HepG2 (cell line): Measurements from ENCODE around the gene WDR48. TPM values are rescaled to one million over a fixed set of nuclear protein-coding genes. Genes with fewer than 3 reads are reported as not detected.
A peak's percentile ranks its signal among the peaks of the same experiment; 100 is the strongest.

ENCODE experiments used
- HDAC6 ChIP-seq: fragments of 200-600 bp; sonication (generic); IDR thresholded peaks from 2 replicates; pipeline ENCODE4 v1.7.0; 2017; ENCODE audit warnings: mild to moderate bottlenecking, antibody characterized with exemption, low read length, low read depth
- HHEX ChIP-seq: IDR thresholded peaks from 2 replicates; pipeline ENCODE4 v1.6.1; 2016; ENCODE audit warnings: control low read depth
- HNRNPUL1 ChIP-seq: fragments of 200-400 bp; formaldehyde crosslinking; IDR thresholded peaks from 2 replicates; pipeline ENCODE4 v1.6.1; 2017; ENCODE audit warnings: low read depth, mild to moderate bottlenecking, low read length, moderate library complexity
- HOXA9 ChIP-seq: sonication (generic); formaldehyde crosslinking; IDR thresholded peaks from 2 replicates; pipeline ENCODE4 v1.8.1; 2022; ENCODE audit warnings: missing genetic modification reagents, mild to moderate bottlenecking, moderate library complexity, borderline replicate concordance
- IKZF4 ChIP-seq: sonication (generic); formaldehyde crosslinking; IDR thresholded peaks from 2 replicates; pipeline ENCODE4 v1.5.1; 2020; ENCODE audit warnings: borderline replicate concordance, mild to moderate bottlenecking, low read depth, missing genetic modification reagents; ENCODE audit errors: not compliant biosample characterization
- MIER2 ChIP-seq: IDR thresholded peaks from 2 replicates; pipeline ENCODE4 v1.6.1; 2016; ENCODE audit warnings: missing biosample characterization, missing genetic modification reagents
- MTF1 ChIP-seq: sonication (generic); formaldehyde crosslinking; IDR thresholded peaks from 2 replicates; pipeline ENCODE4 v1.5.0; 2020; ENCODE audit warnings: missing genetic modification reagents
- NR2F6 ChIP-seq, 2 experiments: IDR thresholded peaks; 2 replicates each; pipeline ENCODE4 v1.6.1; 2016; ENCODE audit warnings: antibody characterized with exemption in 1 of 2, mild to moderate bottlenecking in 1 of 2
- RFXANK ChIP-seq: IDR thresholded peaks from 2 replicates; pipeline ENCODE4 v1.6.1; 2016
- SOX5 ChIP-seq: IDR thresholded peaks from 2 replicates; pipeline ENCODE4 v1.6.1; 2016; ENCODE audit warnings: borderline replicate concordance
- ZBTB7A ChIP-seq: sonication (generic); formaldehyde crosslinking; IDR thresholded peaks from 2 replicates; pipeline ENCODE4 v1.8.0; 2022; ENCODE audit warnings: mild to moderate bottlenecking, missing genetic modification reagents
- ZNF75D ChIP-seq: sonication (generic); formaldehyde crosslinking; IDR thresholded peaks from 2 replicates; pipeline ENCODE4 v1.8.1; 2023; ENCODE audit warnings: missing genetic modification reagents, mild to moderate bottlenecking, borderline replicate concordance
- ZSCAN29 ChIP-seq: sonication (generic); formaldehyde crosslinking; conservative IDR thresholded peaks from 2 replicates; pipeline ENCODE4 v1.4.0; 2020; ENCODE audit warnings: mild to moderate bottlenecking, missing genetic modification reagents
- polyA plus RNA-seq, 8 experiments: library from polyadenylated mRNA; depleted of rRNA in 3 of 8; stranded (reverse) in 7 of 8; unstranded in 1 of 8; fragments of >200 nt; fragmentation: Illumina TruSeq in 4 of 8; extraction: Trizol in 4 of 8; gene quantifications; 2 replicates each; pipeline versions ENCODE4 v1.2.1 to v1.2.3, GENCODE V29; 2011 to 2016; ENCODE audit warnings: low read depth in 4 of 8, missing spikeins in 1 of 8, mixed read lengths in 1 of 8; ENCODE audit not compliant: insufficient read depth in 1 of 8
- total RNA-seq, 5 experiments: library from RNA; depleted of rRNA; stranded (reverse); fragments of >200 nt; fragmentation: Illumina TruSeq; extraction: Trizol; gene quantifications; 2 replicates each; pipeline ENCODE4 v1.2.3, GENCODE V29; 2016; ENCODE audit warnings: low read depth in 1 of 5
- TF ChIP-seq, protein P1 (sequence below): sonication (generic); formaldehyde crosslinking; IDR thresholded peaks from 2 replicates; pipeline ENCODE4 v1.4.0; 2020; ENCODE audit warnings: mild to moderate bottlenecking, missing genetic modification reagents, borderline replicate concordance
- TF ChIP-seq, protein P2 (sequence below): IDR thresholded peaks from 2 replicates; pipeline ENCODE4 v1.6.1; 2016; ENCODE audit warnings: low read depth, borderline replicate concordance
- TF ChIP-seq, protein P3 (sequence below): sonication (generic); formaldehyde crosslinking; IDR thresholded peaks from 2 replicates; pipeline ENCODE4 v1.5.0; 2020; ENCODE audit warnings: missing genetic modification reagents
- TF ChIP-seq, protein P4 (sequence below): sonication (generic); formaldehyde crosslinking; IDR thresholded peaks from 2 replicates; pipeline ENCODE4 v1.4.0; 2020; ENCODE audit warnings: missing genetic modification reagents
- TF ChIP-seq, protein P5 (sequence below): sonication (generic); formaldehyde crosslinking; IDR thresholded peaks from 2 replicates; pipeline ENCODE4 v1.8.0; 2023; ENCODE audit warnings: mild to moderate bottlenecking, missing genetic modification reagents
- TF ChIP-seq, protein P6 (sequence below): sonication (generic); formaldehyde crosslinking; IDR thresholded peaks from 2 replicates; pipeline ENCODE4 v1.4.0; 2020; ENCODE audit warnings: missing genetic modification reagents, borderline replicate concordance

The WDR48 gene
- total and polyA plus RNA-seq, 2 of the 13 experiments (the other 11 are each of a cell fraction or from before 2014, with no cell fraction given): 29.2 to 31.2 TPM

DNA sequence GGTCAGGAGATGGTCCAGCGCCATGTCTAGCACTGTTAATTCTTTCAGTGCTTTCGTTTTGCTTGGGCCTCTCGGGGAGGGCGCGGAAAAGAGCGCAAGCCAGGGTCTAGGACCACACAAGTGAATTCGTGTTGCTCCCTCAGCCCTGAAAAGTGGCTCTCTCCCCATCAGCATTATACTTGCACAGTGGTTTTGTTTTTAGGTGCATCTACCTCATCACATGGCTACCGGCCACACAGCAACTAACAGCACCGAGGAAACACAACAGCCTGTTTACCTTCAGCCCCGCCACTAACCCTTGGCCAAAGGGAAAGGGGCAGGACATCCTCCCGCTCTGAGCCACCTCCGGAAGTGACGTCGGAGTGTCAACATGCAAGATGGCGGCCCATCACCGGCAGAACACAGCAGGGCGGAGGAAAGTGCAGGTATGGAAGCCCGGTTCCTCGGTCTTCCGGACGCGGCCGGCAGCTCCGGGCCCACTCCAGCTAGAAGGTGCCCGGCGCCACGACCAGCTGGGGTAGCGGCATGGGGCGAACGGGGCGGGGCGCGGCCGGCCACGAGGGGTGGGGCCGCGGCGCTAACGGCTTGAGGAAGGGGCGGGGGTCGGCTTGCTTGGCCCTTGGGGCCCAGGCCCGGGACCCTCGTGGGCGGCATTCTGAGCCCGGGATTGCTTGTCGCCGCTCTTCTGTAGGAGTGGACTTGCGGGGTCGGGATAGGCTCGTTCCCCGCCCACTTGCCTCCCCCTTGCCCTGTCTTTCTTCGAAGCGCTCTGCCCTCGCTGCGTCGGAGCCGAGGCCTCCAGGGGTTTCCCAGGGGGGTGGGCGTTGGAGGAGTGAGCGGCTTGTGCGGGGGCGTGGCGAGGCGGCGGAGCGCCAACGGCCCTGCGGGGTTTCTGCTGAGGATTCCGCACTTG lies at the start of gene WDR48, which contains the start of gene SCN11A (continued):
- TF ChIP-seq, protein P1, sequence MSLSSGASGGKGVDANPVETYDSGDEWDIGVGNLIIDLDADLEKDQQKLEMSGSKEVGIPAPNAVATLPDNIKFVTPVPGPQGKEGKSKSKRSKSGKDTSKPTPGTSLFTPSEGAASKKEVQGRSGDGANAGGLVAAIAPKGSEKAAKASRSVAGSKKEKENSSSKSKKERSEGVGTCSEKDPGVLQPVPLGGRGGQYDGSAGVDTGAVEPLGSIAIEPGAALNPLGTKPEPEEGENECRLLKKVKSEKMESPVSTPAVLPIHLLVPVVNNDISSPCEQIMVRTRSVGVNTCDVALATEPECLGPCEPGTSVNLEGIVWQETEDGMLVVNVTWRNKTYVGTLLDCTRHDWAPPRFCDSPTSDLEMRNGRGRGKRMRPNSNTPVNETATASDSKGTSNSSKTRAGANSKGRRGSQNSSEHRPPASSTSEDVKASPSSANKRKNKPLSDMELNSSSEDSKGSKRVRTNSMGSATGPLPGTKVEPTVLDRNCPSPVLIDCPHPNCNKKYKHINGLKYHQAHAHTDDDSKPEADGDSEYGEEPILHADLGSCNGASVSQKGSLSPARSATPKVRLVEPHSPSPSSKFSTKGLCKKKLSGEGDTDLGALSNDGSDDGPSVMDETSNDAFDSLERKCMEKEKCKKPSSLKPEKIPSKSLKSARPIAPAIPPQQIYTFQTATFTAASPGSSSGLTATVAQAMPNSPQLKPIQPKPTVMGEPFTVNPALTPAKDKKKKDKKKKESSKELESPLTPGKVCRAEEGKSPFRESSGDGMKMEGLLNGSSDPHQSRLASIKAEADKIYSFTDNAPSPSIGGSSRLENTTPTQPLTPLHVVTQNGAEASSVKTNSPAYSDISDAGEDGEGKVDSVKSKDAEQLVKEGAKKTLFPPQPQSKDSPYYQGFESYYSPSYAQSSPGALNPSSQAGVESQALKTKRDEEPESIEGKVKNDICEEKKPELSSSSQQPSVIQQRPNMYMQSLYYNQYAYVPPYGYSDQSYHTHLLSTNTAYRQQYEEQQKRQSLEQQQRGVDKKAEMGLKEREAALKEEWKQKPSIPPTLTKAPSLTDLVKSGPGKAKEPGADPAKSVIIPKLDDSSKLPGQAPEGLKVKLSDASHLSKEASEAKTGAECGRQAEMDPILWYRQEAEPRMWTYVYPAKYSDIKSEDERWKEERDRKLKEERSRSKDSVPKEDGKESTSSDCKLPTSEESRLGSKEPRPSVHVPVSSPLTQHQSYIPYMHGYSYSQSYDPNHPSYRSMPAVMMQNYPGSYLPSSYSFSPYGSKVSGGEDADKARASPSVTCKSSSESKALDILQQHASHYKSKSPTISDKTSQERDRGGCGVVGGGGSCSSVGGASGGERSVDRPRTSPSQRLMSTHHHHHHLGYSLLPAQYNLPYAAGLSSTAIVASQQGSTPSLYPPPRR (CRISPR knock-in tag): no peak; the same call in 1 of the 2 replicates
- TF ChIP-seq HNRNPUL1 (no peak), HHEX (CRISPR knock-in tag) (no peak), MIER2 (CRISPR knock-in tag) (peak; percentile 54), NR2F6 (IDR thresholded peaks at IDR 0.05) (no peak), NR2F6 (CRISPR knock-in tag; IDR thresholded peaks at IDR 0.05) (peak; percentile 46; the same call in 1 of the 2 replicates), MTF1 (no peak), ZNF75D (no peak), HDAC6 (no peak), ZSCAN29 (CRISPR knock-in tag) (0 out of 2 replicates have a peak, but pooled peaks have one; percentile 31), SOX5 (CRISPR knock-in tag) (0 out of 2 replicates have a peak, but pooled peaks have one; percentile 8), RFXANK (CRISPR knock-in tag) (no peak), HOXA9 (CRISPR knock-in tag) (peak; percentile 91), IKZF4 (CRISPR knock-in tag) (peak; percentile 67), ZBTB7A (CRISPR knock-in tag) (peak; percentile 68; the same call in 1 of the 2 replicates)
- TF ChIP-seq, protein P2, sequence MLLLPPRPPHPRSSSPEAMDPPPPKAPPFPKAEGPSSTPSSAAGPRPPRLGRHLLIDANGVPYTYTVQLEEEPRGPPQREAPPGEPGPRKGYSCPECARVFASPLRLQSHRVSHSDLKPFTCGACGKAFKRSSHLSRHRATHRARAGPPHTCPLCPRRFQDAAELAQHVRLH (CRISPR knock-in tag): peak; percentile 75; the same call in 1 of the 2 replicates
- TF ChIP-seq, protein P3, sequence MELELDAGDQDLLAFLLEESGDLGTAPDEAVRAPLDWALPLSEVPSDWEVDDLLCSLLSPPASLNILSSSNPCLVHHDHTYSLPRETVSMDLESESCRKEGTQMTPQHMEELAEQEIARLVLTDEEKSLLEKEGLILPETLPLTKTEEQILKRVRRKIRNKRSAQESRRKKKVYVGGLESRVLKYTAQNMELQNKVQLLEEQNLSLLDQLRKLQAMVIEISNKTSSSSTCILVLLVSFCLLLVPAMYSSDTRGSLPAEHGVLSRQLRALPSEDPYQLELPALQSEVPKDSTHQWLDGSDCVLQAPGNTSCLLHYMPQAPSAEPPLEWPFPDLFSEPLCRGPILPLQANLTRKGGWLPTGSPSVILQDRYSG: no peak
- TF ChIP-seq, protein P4, sequence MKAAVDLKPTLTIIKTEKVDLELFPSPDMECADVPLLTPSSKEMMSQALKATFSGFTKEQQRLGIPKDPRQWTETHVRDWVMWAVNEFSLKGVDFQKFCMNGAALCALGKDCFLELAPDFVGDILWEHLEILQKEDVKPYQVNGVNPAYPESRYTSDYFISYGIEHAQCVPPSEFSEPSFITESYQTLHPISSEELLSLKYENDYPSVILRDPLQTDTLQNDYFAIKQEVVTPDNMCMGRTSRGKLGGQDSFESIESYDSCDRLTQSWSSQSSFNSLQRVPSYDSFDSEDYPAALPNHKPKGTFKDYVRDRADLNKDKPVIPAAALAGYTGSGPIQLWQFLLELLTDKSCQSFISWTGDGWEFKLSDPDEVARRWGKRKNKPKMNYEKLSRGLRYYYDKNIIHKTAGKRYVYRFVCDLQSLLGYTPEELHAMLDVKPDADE: no peak
- TF ChIP-seq, protein P5, sequence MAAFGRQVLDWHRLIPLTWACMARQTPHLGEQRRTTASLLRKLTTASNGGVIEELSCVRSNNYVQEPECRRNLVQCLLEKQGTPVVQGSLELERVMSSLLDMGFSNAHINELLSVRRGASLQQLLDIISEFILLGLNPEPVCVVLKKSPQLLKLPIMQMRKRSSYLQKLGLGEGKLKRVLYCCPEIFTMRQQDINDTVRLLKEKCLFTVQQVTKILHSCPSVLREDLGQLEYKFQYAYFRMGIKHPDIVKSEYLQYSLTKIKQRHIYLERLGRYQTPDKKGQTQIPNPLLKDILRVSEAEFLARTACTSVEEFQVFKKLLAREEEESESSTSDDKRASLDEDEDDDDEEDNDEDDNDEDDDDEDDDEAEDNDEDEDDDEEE (CRISPR knock-in tag): no peak
- TF ChIP-seq, protein P6, sequence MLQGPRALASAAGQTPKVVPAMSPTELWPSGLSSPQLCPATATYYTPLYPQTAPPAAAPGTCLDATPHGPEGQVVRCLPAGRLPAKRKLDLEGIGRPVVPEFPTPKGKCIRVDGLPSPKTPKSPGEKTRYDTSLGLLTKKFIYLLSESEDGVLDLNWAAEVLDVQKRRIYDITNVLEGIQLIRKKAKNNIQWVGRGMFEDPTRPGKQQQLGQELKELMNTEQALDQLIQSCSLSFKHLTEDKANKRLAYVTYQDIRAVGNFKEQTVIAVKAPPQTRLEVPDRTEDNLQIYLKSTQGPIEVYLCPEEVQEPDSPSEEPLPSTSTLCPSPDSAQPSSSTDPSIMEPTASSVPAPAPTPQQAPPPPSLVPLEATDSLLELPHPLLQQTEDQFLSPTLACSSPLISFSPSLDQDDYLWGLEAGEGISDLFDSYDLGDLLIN: peak; percentile 32; the same call in 1 of the 2 replicates
